Activated naive CD4-positive, alpha-beta T cell treated with anti-CD3 and anti-CD28 coated beads, Interleukin-2, amount 50 U/mL, for 16 hours (primary cell): ENCODE results near the gene MYCBPAP.

Source experiments
- DNase-seq: peaks from one replicate; pipeline ENCODE4 v3.0.0-alpha.2; 2020

Gene MYCBPAP

DNA sequence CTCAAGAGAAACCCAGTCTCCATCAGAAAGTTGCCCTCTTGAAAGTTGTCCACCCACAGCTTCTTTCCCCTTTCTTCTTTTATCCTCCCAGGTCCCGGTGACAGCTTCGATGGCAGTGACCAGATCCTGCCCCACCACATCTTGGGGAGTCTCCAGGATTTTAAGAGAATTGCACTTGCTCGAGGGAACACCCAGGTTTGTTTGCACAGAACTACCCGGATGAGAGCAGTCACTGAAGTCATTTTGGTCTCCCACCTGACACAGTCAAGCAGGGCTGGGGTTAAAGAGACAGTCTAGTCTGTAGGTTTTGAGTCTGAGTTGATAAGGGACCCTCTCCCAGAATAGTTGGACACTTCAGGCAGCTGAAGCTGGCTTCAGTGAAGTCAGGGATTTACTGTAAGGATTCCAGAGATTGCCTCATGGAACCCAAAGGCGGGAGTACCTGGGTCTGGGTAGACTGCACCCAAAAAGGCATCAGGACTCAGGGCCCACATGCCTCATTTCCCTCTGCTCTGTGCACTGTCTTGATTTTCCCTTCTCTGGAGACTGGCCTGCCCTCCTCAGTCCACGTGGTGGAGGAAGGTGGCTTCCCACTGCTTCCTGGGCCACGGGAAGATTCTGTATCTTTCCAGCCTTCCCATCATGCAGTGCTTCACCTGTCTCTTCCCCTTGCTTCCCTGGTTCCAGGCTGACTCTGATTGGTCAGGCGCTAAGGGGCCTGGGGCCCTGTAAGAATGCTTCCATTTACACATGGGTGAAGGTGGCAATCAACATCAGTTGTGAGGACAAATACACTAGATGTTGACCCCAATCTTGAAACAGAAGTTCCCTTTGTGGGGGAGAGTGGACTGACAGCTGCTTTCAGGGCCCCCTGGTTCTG lies 9.5 kb downstream of the MYCBPAP start:
- DNase-seq = no peak

DNA sequence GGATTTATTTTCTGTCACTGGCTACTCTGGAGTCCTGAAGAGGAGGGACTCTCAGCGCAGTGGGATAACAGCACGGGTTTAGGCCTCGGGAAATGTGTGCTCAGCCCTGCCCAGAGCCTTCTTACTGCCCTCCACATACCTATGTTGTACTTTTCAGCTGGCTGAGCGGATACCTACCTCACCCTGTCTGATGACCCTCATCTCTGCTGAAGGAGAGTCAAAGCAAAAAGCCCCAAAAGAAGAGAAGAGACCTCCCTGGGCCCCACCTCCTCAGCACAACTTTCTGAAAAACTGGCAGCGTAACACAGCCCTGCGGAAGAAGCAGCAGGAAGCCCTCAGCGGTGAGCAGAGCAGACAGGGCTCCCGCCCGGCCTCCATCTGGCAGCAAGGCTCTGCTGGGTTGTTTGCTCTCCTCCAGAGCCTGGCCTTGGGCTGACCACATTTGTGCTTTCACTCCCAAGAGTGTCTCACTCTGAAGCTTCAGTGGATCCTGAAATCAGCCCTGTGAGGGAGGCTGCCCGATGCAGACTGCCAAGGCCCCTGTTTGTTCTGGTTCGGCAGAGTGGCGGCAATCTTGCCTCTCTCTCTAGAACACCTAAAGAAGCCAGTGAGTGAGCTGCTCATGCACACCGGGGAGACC lies 10.3 kb downstream of the MYCBPAP start:
- no peak for DNase-seq

- DNase-seq = no peak
These were observed 11.0 kb downstream of the MYCBPAP start for GRCh38 chr17:50519141-50519834.

DNA sequence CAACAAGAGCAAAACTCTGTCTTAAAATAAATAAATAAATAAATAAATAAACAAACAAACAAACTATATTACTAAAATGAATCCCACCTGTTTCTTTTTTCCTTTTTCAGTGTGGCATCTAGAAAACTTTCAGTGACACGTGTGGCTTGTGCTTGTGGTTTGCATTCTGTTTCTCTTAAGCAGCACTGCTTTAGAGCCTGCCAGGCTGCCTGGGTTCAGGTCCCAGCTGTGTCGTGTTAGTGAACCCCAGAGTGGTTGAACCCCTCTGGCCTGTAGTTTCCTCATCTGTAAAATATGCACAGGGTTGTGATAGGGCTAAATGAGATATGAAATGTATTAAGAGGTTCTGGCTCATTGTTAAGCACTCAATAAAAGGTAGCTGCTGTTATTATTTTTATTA lies 12.2 kb downstream of the MYCBPAP start:
- DNase-seq = no peak

DNA sequence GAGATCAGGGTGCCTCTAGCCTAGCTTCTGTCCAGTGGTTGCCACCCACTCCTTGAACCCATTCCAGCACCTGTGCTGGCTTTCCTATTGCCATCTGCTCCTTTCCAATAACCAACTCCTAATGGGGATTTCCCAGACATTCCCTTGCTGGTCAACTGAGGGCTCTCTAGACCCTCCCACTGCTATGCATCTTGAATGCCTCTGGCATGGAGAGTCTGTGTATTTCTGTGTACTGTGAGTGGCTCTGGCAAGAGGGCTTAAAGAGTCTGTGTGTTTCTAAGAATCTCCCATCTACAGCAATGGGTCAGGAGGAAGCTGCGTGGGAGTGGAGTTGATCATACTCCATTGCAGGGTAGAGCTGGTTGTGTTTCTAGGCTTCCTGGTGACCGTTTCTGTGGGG lies 13.3 kb downstream of the MYCBPAP start:
- DNase-seq = no peak

DNA sequence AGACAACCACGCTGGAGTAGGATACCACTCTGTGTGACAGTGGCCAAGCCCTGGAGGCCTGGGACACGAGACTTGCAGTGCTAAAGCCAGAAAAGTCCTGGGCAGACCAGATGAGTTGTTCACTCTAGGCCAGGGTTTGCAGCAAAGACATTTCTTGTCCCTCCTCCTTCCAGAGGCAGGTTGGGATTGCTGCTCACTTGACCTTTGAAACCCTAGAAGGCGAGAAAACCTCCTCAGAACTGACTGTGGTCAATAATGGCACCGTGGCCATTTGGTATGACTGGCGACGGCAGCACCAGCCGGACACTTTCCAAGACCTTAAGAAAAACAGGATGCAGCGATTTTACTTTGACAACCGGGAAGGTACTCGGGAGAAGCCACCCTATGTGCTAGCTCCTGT lies 14.5 kb downstream of the MYCBPAP start:
- no peak for DNase-seq

DNA sequence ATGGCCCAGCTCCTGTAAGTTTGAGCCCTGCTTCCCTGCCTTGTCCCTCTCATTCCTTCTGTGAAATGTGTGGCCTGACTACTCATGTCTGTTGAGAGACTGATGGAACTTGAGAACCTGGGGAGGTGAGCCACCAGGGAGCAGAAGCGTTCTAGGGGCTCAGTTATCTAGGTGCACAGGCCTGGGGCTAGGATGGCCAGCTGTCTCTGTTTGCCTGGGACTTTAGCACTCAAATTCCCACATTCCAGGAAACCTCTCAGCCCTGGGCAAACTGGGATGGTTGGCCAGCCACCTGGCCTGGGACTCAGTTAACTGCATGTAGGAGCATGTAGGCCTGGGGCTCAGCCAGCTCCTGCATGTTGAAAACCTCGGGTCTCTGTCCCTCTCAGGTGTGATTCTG lies 15.0 kb downstream of the MYCBPAP start:
- no peak for DNase-seq

GRCh38 chr17:50524838-50525237 lies 16.6 kb downstream of the MYCBPAP start:
- DNase-seq = no peak

- no peak for DNase-seq
These were observed 19.0 kb downstream of the MYCBPAP start for GRCh38 chr17:50527155-50527762.

- DNase-seq = no peak
These were observed 19.8 kb downstream of the MYCBPAP start for GRCh38 chr17:50527949-50528474.

- no peak for DNase-seq
These were observed 21.6 kb downstream of the MYCBPAP start for GRCh38 chr17:50529849-50530248.

GRCh38 chr17:50531428-50532025 lies 23.3 kb downstream of the MYCBPAP start:
- DNase-seq = no peak

DNA sequence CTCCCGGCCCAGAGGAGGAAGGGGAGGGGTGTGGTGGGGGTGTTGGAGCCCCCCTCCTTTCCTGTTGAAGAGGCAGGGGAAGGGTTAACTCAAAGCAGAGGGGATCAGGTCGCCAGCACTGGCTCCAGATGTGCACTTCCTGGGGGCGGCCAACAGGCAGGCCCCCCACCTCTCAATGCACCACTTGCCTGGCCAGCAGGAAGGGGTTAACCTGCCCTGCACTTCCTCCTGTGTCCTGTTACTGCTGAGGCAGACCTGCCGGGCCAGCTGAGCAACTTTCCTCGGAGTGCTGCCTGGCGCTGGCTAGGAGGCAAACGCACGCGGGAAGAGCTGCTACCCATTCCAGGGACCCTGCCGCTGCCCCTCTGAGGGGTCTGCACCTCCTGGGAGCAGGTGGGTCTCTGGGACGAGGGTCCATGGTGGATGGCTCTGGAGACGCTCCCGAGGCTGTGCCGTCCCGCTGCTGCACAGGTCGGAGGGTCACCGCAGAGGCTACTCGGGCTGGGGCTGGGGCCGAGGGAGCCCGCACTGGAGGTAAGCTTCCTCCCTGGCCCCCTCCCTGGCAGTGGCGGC lies 24.3 kb downstream of the MYCBPAP start, which contains the start of gene EPN3:
Gene EPN3 (plus strand): TSS at position 284 of the 573 bp plus-strand sequence. CDS start 3,822 bp downstream, outside the sequence.
- no peak for DNase-seq

DNA sequence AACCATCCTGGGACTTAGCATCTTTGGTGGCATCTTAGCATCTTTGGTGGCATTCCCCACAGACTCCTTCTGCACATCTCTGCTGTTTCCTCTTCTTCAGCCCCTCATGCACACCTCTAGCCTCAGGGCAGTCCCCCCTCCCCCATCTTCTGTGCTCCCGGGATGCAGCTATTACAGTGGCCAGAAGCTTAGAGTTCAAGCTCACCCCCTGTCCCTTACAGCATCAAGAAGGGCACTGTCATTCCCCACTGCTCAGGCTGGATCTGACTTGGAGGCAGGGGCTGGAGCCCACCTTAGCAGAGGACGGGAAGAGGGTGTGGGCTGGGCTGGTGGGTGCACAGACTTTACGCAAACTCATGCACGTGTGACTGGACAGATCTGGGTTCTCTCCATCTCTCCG lies 24.9 kb downstream of the MYCBPAP start:
- no peak for DNase-seq

GRCh38 chr17:50533720-50534148 lies 25.5 kb downstream of the MYCBPAP start:
- no peak for DNase-seq

DNA sequence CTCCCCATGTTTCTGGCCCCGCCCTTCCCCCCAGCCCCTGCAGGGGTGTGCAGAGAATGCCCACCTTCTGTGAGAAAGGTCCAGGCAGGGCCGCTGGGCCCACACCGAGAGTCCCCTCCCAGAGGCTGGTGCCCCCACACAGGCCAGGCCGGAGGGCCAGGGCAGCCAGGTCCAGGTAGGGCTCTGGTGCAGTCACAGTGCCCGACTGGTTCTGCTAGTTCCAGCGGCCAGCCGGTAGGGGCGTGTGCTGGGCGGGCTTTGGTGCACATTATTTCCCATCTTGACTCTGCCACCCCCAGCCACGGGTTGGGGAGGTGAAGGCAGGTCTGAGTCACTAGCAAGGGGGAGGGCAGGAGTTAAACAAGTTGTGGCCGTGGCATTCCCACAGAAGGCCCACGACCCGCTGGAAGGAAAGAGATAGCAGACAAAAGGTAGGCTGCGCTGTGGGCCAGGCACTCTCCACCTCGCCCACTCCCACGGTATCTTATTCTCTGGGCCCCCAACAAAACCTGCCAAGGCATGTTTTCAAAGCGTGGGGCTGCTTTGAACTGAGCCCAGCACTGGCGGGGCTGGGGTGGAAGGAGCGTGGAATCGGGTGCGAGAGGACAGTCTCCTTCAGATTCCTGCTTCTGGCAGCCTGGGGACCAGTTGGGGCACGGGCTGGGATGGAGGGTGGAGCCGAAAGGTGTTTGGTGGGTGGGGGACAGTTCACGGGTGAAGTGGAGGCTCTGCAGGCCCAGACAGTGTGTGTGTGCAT lies 26.2 kb downstream of the MYCBPAP start:
- no peak for DNase-seq

- no peak for DNase-seq
These were observed 26.7 kb downstream of the MYCBPAP start for GRCh38 chr17:50534979-50535326.

- DNase-seq = no peak
These were observed 27.2 kb downstream of the MYCBPAP start for GRCh38 chr17:50535407-50535806.

- no peak for DNase-seq
These were observed 28.7 kb downstream of the MYCBPAP start for GRCh38 chr17:50536683-50537646.
